Right atrium auricular region (tissue), 2 donors: ENCODE measurements around the gene TM4SF20. TPM values are rescaled to one million over a fixed set of nuclear protein-coding genes. Genes with fewer than 3 reads are reported as not detected.

Experiments
- DNase-seq: peaks from one replicate; pipeline ENCODE4 v3.0.0-alpha.2; 2019; ENCODE audit warnings: low spot score
- H3K27ac ChIP-seq, 2 donors: fragments of 200-600 bp; sonication (generic); 1 replicate in 1 of 2; 2 replicates in 1 of 2; pipeline ENCODE4 v1.5.1; 2016 to 2019
- H3K27me3 ChIP-seq, 2 donors: fragments of 200-600 bp; sonication (generic); one replicate each; pipeline versions ENCODE4 v1.5.1 to v1.6.0; 2017 to 2019
- H3K36me3 ChIP-seq: fragments of 200-600 bp; sonication (generic); one replicate; pipeline ENCODE4 v1.5.1; 2016
- H3K4me1 ChIP-seq, 2 donors: fragments of 200-600 bp; sonication (generic); one replicate each; pipeline versions ENCODE4 v1.5.1 to v1.6.0; 2017 to 2019
- H3K4me3 ChIP-seq, 2 donors: fragments of 200-600 bp; sonication (generic); 1 replicate in 1 of 2; 2 replicates in 1 of 2; pipeline ENCODE4 v1.5.1; 2017 to 2019; ENCODE audit warnings: mild to moderate bottlenecking in 1 of 2, moderate library complexity in 1 of 2
- H3K9me3 ChIP-seq, 2 donors: fragments of 200-600 bp; sonication (generic); one replicate each; pipeline ENCODE4 v1.5.1; 2019
- total RNA-seq, 2 donors: library from RNA; depleted of rRNA; stranded (reverse); fragments of >200 nt; gene quantifications; one replicate each; pipeline ENCODE4 v1.1.0, GENCODE V29; 2016
- TF ChIP-seq, protein P1 (sequence below), 2 donors: fragments of 200-600 bp; sonication (generic); IDR thresholded peaks; one replicate each; pipeline ENCODE4 v1.5.1; 2019; ENCODE audit warnings: antibody characterized with exemption in 2 of 2

TM4SF20 gene
- total RNA-seq, 2 donors from 2014 or later: not detected

DNA sequence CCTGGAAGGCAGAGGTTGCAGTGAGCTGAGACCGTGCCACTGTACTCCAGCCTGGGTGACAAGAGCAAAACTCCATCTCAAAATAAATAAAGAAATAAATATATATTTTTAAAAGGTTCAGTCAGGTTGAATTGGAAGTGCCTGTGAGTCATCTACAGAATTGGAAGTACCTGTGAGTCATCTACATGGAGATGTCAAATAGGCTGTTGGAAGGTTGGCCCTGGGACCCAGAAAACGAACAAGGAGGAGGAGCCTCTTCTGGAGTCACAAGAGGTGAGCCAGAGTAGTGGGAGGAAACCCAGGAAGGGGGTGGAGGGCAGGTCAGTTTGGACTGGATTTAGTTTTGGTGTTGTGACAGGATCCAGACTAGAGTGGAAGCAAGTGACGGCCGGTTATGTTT lies 23.9 kb upstream of the TM4SF20 start:
- H3K4me1 ChIP-seq: peaks cover 0 to 13% of the 10 kb centered on the region in 2 donors
- no peaks in the 10 kb centered on the region for H3K9me3 ChIP-seq
- H3K36me3 ChIP-seq: no peaks in the 10 kb centered on the region
- no peak overlapping the region for H3K4me3 ChIP-seq
- H3K27ac ChIP-seq: no peak overlapping the region
- TF ChIP-seq, protein P1, sequence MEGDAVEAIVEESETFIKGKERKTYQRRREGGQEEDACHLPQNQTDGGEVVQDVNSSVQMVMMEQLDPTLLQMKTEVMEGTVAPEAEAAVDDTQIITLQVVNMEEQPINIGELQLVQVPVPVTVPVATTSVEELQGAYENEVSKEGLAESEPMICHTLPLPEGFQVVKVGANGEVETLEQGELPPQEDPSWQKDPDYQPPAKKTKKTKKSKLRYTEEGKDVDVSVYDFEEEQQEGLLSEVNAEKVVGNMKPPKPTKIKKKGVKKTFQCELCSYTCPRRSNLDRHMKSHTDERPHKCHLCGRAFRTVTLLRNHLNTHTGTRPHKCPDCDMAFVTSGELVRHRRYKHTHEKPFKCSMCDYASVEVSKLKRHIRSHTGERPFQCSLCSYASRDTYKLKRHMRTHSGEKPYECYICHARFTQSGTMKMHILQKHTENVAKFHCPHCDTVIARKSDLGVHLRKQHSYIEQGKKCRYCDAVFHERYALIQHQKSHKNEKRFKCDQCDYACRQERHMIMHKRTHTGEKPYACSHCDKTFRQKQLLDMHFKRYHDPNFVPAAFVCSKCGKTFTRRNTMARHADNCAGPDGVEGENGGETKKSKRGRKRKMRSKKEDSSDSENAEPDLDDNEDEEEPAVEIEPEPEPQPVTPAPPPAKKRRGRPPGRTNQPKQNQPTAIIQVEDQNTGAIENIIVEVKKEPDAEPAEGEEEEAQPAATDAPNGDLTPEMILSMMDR (IDR thresholded peaks at IDR 0.05): no peak
- DNase-seq: peak; percentile 42
- no peaks in the 10 kb centered on the region for H3K27me3 ChIP-seq

DNA sequence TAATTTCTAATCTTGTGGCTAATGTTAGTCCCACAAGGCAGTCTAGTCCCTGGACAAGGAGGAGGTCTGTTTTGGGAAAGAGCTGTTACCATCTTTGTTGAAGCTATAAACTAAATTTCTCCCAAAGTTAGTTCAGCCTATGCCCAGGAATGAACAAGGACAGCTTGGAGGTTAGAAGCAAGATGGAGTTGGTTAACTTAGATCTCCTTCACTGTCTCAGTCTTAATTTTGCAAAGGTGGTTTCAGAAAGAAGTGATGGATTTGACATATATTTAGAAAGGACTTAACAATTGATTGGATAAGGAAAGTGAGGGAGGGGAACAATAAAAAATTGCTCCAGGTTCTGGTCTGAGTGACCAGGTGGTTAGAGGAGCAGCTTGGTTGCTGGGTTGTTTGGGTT lies 23.2 kb upstream of the TM4SF20 start:
- H3K4me3 ChIP-seq: no peak overlapping the region
- no peak for DNase-seq
- TF ChIP-seq, protein P1 (IDR thresholded peaks at IDR 0.05): no peak
- no peaks in the 10 kb centered on the region for H3K9me3 ChIP-seq
- no peaks in the 10 kb centered on the region for H3K27me3 ChIP-seq
- peaks cover 0 to 13% of the 10 kb centered on the region in 2 donors for H3K4me1 ChIP-seq
- no peaks in the 10 kb centered on the region for H3K36me3 ChIP-seq
- H3K27ac ChIP-seq: no peak overlapping the region

DNA sequence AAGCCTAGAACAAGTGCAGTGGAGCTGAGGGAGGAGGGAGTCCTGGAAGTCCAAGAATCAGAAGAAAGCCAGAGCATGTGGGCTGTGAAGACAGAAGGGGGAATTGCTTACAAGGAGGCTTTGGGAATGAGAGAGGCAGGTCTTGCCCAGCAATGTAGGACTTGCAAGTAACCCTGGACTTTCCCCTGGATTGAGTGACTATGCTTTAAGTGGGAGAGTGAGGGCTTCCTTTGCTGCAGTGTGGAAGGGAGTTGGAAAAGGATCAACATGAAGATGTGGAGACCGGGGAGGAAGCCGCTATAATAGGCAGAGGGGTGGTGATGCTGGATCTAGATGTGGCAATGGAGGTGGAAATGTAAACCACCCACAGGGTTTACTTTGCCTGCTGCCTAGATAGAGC lies 22.4 kb upstream of the TM4SF20 start:
- Histone ChIP-seq H3K27me3 (no peaks in the 10 kb centered on the region), H3K36me3 (no peaks in the 10 kb centered on the region), H3K27ac (no peak overlapping the region), H3K4me3 (no peak overlapping the region), H3K4me1 (peaks cover 0 to 8% of the 10 kb centered on the region in 2 donors), H3K9me3 (no peaks in the 10 kb centered on the region)
- TF ChIP-seq, protein P1 (IDR thresholded peaks at IDR 0.05): no peak
- no peak for DNase-seq

DNA sequence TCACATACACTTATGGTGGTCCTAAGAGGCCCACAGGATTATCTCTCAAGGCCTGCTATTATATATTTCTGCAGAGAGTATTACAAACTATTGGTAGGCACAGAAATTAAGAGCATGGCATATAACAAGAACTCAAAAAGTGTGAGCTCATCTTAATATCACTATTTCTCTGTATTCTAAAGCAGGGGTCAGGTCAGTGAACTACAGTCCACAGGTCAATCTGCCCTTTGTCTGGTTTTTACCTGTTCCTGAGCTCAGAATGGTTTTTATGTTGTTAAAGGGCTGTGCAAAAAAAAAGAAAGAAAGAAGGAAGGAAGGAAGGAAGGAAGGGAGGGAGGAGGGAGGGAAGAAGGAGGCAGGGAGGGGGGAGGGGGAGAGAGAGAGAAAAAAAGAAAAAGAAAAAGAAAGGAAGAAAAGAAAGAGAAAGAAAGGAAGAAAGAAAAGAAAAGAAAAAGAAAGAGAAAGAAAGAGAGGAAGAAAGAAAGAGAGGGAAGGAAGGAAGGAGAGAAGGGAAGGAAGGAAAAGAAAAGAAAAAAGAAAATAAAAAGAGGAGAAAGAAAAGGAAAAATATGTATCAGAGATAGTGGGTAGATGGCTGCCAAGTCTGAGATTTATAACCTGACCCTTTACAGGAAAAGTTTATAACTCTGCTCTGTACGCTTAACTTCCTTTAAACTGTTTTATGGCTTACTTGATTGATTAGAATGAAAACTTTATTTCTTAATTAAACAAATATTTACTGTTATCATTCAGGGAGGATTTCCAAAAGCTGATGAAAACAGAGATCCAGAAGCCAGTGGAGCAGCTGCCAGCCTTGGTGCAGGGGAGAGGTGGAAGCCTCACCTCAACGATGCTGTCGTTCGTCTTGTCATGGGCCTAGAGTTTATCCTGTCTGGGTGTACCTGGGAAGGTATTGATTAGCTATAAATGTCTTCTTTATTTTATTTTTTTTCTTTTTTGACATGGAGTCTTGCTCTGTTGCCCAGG lies 19.9 kb upstream of the TM4SF20 start:
- Histone ChIP-seq H3K27ac (no peak overlapping the region), H3K9me3 (no peaks in the 10 kb centered on the region)
- TF ChIP-seq, protein P1 (IDR thresholded peaks at IDR 0.05): no peak

DNA sequence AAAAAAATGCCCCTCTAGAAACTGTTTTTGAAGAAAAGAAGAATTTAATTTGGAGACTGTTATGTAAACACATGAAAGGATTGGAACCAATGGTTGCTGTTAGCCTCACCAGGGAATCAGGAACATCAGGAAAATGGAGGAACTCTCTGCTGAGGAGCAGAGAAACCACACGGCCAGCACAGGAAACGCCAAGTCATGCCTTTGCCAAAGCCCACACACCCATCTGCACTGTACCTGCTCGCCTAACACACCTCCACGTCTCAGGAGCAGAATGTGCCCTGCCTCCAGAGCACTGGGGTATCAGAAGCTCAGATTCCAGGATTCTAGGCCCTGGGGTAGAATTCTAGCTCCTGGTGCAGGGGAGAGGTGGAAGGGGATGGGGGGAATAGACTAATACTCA lies 18.5 kb upstream of the TM4SF20 start:
- DNase-seq: no peak
- TF ChIP-seq, protein P1 (IDR thresholded peaks at IDR 0.05): no peak
- no peaks in the 10 kb centered on the region for H3K9me3 ChIP-seq
- H3K36me3 ChIP-seq: no peaks in the 10 kb centered on the region
- no peaks in the 10 kb centered on the region for H3K27me3 ChIP-seq
- no peaks in the 10 kb centered on the region for H3K4me1 ChIP-seq
- H3K4me3 ChIP-seq: no peak overlapping the region
- H3K27ac ChIP-seq: no peak overlapping the region

More for the DNA sequence above, 19.9 kb upstream of the TM4SF20 start:
- H3K27me3 ChIP-seq: no peaks in the 10 kb centered on the region
- no peak overlapping the region for H3K4me3 ChIP-seq
- DNase-seq: no peak
- no peaks in the 10 kb centered on the region for H3K36me3 ChIP-seq
- H3K4me1 ChIP-seq: no peaks in the 10 kb centered on the region
